ENCODE data around the gene GRIA1.
"Not testable (repeated sequence)": the region's sequence is repeated elsewhere in the genome, so short reads cannot be mapped to it uniquely, and the experiment has no call there.

The GRIA1 gene

GRCh38 chr5:153712946-153713345 is 222.5 kb downstream of the GRIA1 start:
- no peaks in the 10 kb centered on the region for H3K27me3 ChIP-seq (ENCODE audit: insufficient read depth, insufficient read length)
- H3K9me3 ChIP-seq (ENCODE audit: insufficient read depth, low read length), result no peaks in the 10 kb centered on the region
- H3K4me3 ChIP-seq (ENCODE audit: insufficient read length, low read depth), result no peak overlapping the region
- H3K9ac ChIP-seq (ENCODE audit: insufficient read length, low read depth), result no peak overlapping the region
- DNase-seq (ENCODE audit: low read depth, low spot score), result no peak
- no peak for TF ChIP-seq YY1 (IDR thresholded peaks at IDR 0.05; ENCODE audit: insufficient read depth, insufficient read length)
- TF ChIP-seq ZNF274 (IDR thresholded peaks at IDR 0.05; ENCODE audit: low read depth, low read length), result no peak
- TF ChIP-seq SUZ12 (IDR thresholded peaks at IDR 0.05; ENCODE audit: extremely low read depth, insufficient read depth, insufficient read length), result no peak
- no peaks in the 10 kb centered on the region for H3K4me1 ChIP-seq (ENCODE audit: insufficient read depth, insufficient read length)
- H3K36me3 ChIP-seq (ENCODE audit: insufficient read depth, insufficient read length, low read length), result no peaks in the 10 kb centered on the region

GRCh38 chr5:153713943-153714342 is 223.5 kb downstream of the GRIA1 start:
- no peak overlapping the region for H3K4me3 ChIP-seq (ENCODE audit: insufficient read length, low read depth)
- no peak for DNase-seq (ENCODE audit: low read depth, low spot score)
- H3K4me1 ChIP-seq (ENCODE audit: insufficient read depth, insufficient read length), result no peaks in the 10 kb centered on the region
- no peaks in the 10 kb centered on the region for H3K9me3 ChIP-seq (ENCODE audit: insufficient read depth, low read length)
- H3K27me3 ChIP-seq (ENCODE audit: insufficient read depth, insufficient read length), result no peaks in the 10 kb centered on the region
- TF ChIP-seq SUZ12 (IDR thresholded peaks at IDR 0.05; ENCODE audit: extremely low read depth, insufficient read depth, insufficient read length), result no peak
- TF ChIP-seq ZNF274 (IDR thresholded peaks at IDR 0.05; ENCODE audit: low read depth, low read length), result no peak
- no peak for TF ChIP-seq YY1 (IDR thresholded peaks at IDR 0.05; ENCODE audit: insufficient read depth, insufficient read length)
- H3K36me3 ChIP-seq (ENCODE audit: insufficient read depth, insufficient read length, low read length), result no peaks in the 10 kb centered on the region
- H3K9ac ChIP-seq (ENCODE audit: insufficient read length, low read depth), result no peak overlapping the region

- H3K4me1 ChIP-seq (ENCODE audit: insufficient read depth, insufficient read length), result no peaks in the 10 kb centered on the region
- no peaks in the 10 kb centered on the region for H3K9me3 ChIP-seq (ENCODE audit: insufficient read depth, low read length)
- H3K27me3 ChIP-seq (ENCODE audit: insufficient read depth, insufficient read length), result no peaks in the 10 kb centered on the region
- no peak overlapping the region for H3K9ac ChIP-seq (ENCODE audit: insufficient read length, low read depth)
- no peak for DNase-seq (ENCODE audit: low read depth, low spot score)
- no peaks in the 10 kb centered on the region for H3K36me3 ChIP-seq (ENCODE audit: insufficient read depth, insufficient read length, low read length)
- no peak overlapping the region for H3K4me3 ChIP-seq (ENCODE audit: insufficient read length, low read depth)
- TF ChIP-seq SUZ12 (IDR thresholded peaks at IDR 0.05; ENCODE audit: extremely low read depth, insufficient read depth, insufficient read length) (no peak), ZNF274 (IDR thresholded peaks at IDR 0.05; ENCODE audit: low read depth, low read length) (no peak), YY1 (IDR thresholded peaks at IDR 0.05; ENCODE audit: insufficient read depth, insufficient read length) (no peak)
Measured at GRCh38 chr5:153714798-153715197, 224.3 kb downstream of the GRIA1 start.

- TF ChIP-seq SUZ12 (IDR thresholded peaks at IDR 0.05; ENCODE audit: extremely low read depth, insufficient read depth, insufficient read length) (no peak), YY1 (IDR thresholded peaks at IDR 0.05; ENCODE audit: insufficient read depth, insufficient read length) (no peak), ZNF274 (IDR thresholded peaks at IDR 0.05; ENCODE audit: low read depth, low read length) (no peak)
- no peaks in the 10 kb centered on the region for H3K4me1 ChIP-seq (ENCODE audit: insufficient read depth, insufficient read length)
- H3K36me3 ChIP-seq (ENCODE audit: insufficient read depth, insufficient read length, low read length), result no peaks in the 10 kb centered on the region
- no peak for DNase-seq (ENCODE audit: low read depth, low spot score)
- H3K9me3 ChIP-seq (ENCODE audit: insufficient read depth, low read length), result no peaks in the 10 kb centered on the region
- H3K9ac ChIP-seq (ENCODE audit: insufficient read length, low read depth), result no peak overlapping the region
- no peak overlapping the region for H3K4me3 ChIP-seq (ENCODE audit: insufficient read length, low read depth)
- H3K27me3 ChIP-seq (ENCODE audit: insufficient read depth, insufficient read length), result no peaks in the 10 kb centered on the region
Measured at GRCh38 chr5:153717287-153717686, 226.8 kb downstream of the GRIA1 start.

GRCh38 chr5:153718713-153719112 is 228.2 kb downstream of the GRIA1 start:
- no peak for TF ChIP-seq ZNF274 (IDR thresholded peaks at IDR 0.05; ENCODE audit: low read depth, low read length)
- TF ChIP-seq YY1 (IDR thresholded peaks at IDR 0.05; ENCODE audit: insufficient read depth, insufficient read length), result no peak
- TF ChIP-seq SUZ12 (IDR thresholded peaks at IDR 0.05; ENCODE audit: extremely low read depth, insufficient read depth, insufficient read length), result no peak
- no peaks in the 10 kb centered on the region for H3K27me3 ChIP-seq (ENCODE audit: insufficient read depth, insufficient read length)
- no peak overlapping the region for H3K9ac ChIP-seq (ENCODE audit: insufficient read length, low read depth)
- H3K4me1 ChIP-seq (ENCODE audit: insufficient read depth, insufficient read length), result no peaks in the 10 kb centered on the region
- H3K4me3 ChIP-seq (ENCODE audit: insufficient read length, low read depth), result no peak overlapping the region
- no peak for DNase-seq (ENCODE audit: low read depth, low spot score)
- peaks cover 9% of the 10 kb centered on the region; the same call in 1 of the 2 replicates for H3K9me3 ChIP-seq (ENCODE audit: insufficient read depth, low read length)
- H3K36me3 ChIP-seq (ENCODE audit: insufficient read depth, insufficient read length, low read length), result no peaks in the 10 kb centered on the region

- DNase-seq (ENCODE audit: low read depth, low spot score), result no peak
- H3K4me1 ChIP-seq (ENCODE audit: insufficient read depth, insufficient read length), result no peaks in the 10 kb centered on the region
- peaks cover 9% of the 10 kb centered on the region; the same call in 1 of the 2 replicates for H3K9me3 ChIP-seq (ENCODE audit: insufficient read depth, low read length)
- no peak overlapping the region for H3K9ac ChIP-seq (ENCODE audit: insufficient read length, low read depth)
- TF ChIP-seq SUZ12 (IDR thresholded peaks at IDR 0.05; ENCODE audit: extremely low read depth, insufficient read depth, insufficient read length) (no peak), ZNF274 (IDR thresholded peaks at IDR 0.05; ENCODE audit: low read depth, low read length) (no peak)
- no peaks in the 10 kb centered on the region for H3K27me3 ChIP-seq (ENCODE audit: insufficient read depth, insufficient read length)
- no peaks in the 10 kb centered on the region for H3K36me3 ChIP-seq (ENCODE audit: insufficient read depth, insufficient read length, low read length)
- H3K4me3 ChIP-seq (ENCODE audit: insufficient read length, low read depth), result no peak overlapping the region
Measured at GRCh38 chr5:153719324-153719723, 228.9 kb downstream of the GRIA1 start.

- H3K36me3 ChIP-seq (ENCODE audit: insufficient read depth, insufficient read length, low read length); H3K9ac ChIP-seq (ENCODE audit: insufficient read length, low read depth); H3K4me1 ChIP-seq (ENCODE audit: insufficient read depth, insufficient read length); H3K4me3 ChIP-seq (ENCODE audit: insufficient read length, low read depth); H3K27me3 ChIP-seq (ENCODE audit: insufficient read depth, insufficient read length); DNase-seq (ENCODE audit: low read depth, low spot score); H3K9me3 ChIP-seq (ENCODE audit: insufficient read depth, low read length): not testable (repeated sequence)
Measured at GRCh38 chr5:153723022-153723610, 232.6 kb downstream of the GRIA1 start.

GRCh38 chr5:153742060-153742459 is 251.6 kb downstream of the GRIA1 start:
- H3K4me3 ChIP-seq (ENCODE audit: insufficient read length, low read depth), result no peak overlapping the region
- no peaks in the 10 kb centered on the region for H3K36me3 ChIP-seq (ENCODE audit: insufficient read depth, insufficient read length, low read length)
- no peaks in the 10 kb centered on the region for H3K27me3 ChIP-seq (ENCODE audit: insufficient read depth, insufficient read length)
- no peak for TF ChIP-seq SUZ12 (IDR thresholded peaks at IDR 0.05; ENCODE audit: extremely low read depth, insufficient read depth, insufficient read length)
- TF ChIP-seq ZNF274 (IDR thresholded peaks at IDR 0.05; ENCODE audit: low read depth, low read length), result no peak
- no peak for TF ChIP-seq YY1 (IDR thresholded peaks at IDR 0.05; ENCODE audit: insufficient read depth, insufficient read length)
- no peak for DNase-seq (ENCODE audit: low read depth, low spot score)
- no peaks in the 10 kb centered on the region for H3K4me1 ChIP-seq (ENCODE audit: insufficient read depth, insufficient read length)
- no peak overlapping the region for H3K9ac ChIP-seq (ENCODE audit: insufficient read length, low read depth)
- H3K9me3 ChIP-seq (ENCODE audit: insufficient read depth, low read length), result no peaks in the 10 kb centered on the region
